Body of pancreas (tissue), 4 donors: ENCODE measurements around the gene UBE2E2.

Experiments used
- CTCF ChIP-seq, 7 experiments: fragments of 450-650 bp in 4 of 7; fragments of 200-600 bp in 3 of 7; sonication (generic) in 3 of 7; IDR thresholded peaks; one replicate each; pipeline ENCODE4 v1.5.1; 2016 to 2019; ENCODE audit warnings: antibody characterized with exemption in 7 of 7
- POLR2A ChIP-seq, 3 donors: fragments of 450-650 bp; IDR thresholded peaks; one replicate each; pipeline ENCODE4 v1.6.1; 2016; ENCODE audit warnings: antibody characterized with exemption in 3 of 3, mild to moderate bottlenecking in 2 of 3

DNA sequence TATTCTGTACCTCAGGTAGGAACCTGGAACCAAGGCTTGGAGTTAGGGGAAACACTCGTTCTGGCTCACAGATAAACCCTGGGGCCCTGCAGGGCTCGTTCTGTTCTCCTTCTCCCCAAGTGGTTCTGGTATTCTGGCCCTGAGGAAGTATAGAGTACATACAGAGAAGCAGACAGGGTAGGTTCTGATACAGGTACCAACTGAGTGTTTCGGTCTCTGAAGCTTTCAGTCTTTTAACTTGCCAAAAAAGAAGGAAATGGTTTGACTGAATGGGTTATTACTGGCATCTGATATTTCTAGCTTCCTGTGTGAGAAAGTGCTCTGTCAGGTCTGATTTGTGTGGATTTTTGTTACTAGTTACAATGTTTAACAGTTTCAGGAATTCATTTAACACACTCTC lies 67.3 kb downstream of the UBE2E2 start:
- TF ChIP-seq CTCF (IDR thresholded peaks at IDR 0.05) (no peak), POLR2A (IDR thresholded peaks at IDR 0.05) (no peak)
